Naive thymus-derived CD4-positive, alpha-beta T cell (primary cell): ENCODE data around the gene PBX4. TPM values are rescaled to one million over a fixed set of nuclear protein-coding genes. Genes with fewer than 3 reads are reported as not detected.
A peak's percentile ranks its signal among the peaks of the same experiment; 100 is the strongest.

Experiments
- ATAC-seq: fragments of 150-1000 bp; cut with Tn5 transposase; 2 replicates; pipeline ENCODE4 v1.10.0; 2021; ENCODE audit warnings: mild to moderate bottlenecking, moderate library complexity
- CTCF ChIA-PET: fragments of 350-600 bp; sonication (Branson Sonifier 250); formaldehyde crosslinking; loops from one replicate; lab custom pipeline; 2021; ENCODE audit warnings: antibody characterized with exemption; lab: Charles Lee
- POLR2A ChIA-PET: fragments of 350-600 bp; sonication (Branson Sonifier 250); formaldehyde crosslinking; loops from one replicate; lab custom pipeline; 2021; ENCODE audit warnings: antibody characterized with exemption, inconsistent platforms; lab: Charles Lee
- DNase-seq, 9 donors: peaks; one replicate each; pipeline versions ENCODE4 v3.0.0 to v3.0.0-alpha.2; 2020 to 2022; ENCODE audit warnings: mixed read lengths in 1 of 9
- H3K27ac ChIP-seq: one replicate; pipeline ENCODE4 v1.7.0; 2013; ENCODE audit warnings: mild to moderate bottlenecking, low read depth, low read length, moderate library complexity
- H3K27me3 ChIP-seq, 2 donors: one replicate each; pipeline ENCODE4 v1.7.0; 2013; ENCODE audit warnings: low read length in 2 of 2, mild to moderate bottlenecking in 2 of 2, moderate library complexity in 2 of 2; ENCODE audit not compliant: control insufficient read depth in 2 of 2, insufficient read depth in 2 of 2
- H3K36me3 ChIP-seq, 3 experiments: 1 replicate in 2 of 3; 2 replicates in 1 of 3; pipeline ENCODE4 v1.7.0; 2013; ENCODE audit warnings: low read length in 3 of 3, mild to moderate bottlenecking in 3 of 3, moderate library complexity in 1 of 3; ENCODE audit not compliant: insufficient read depth in 3 of 3, control insufficient read depth in 2 of 3
- H3K4me1 ChIP-seq, 2 donors: one replicate each; pipeline ENCODE4 v1.7.0; 2013; ENCODE audit warnings: low read length in 2 of 2, mild to moderate bottlenecking in 2 of 2, moderate library complexity in 1 of 2; ENCODE audit not compliant: control insufficient read depth in 2 of 2, insufficient read depth in 2 of 2
- H3K4me3 ChIP-seq: 2 replicates; pipeline ENCODE4 v1.7.0; 2013; ENCODE audit warnings: mild to moderate bottlenecking, low read length
- H3K9me3 ChIP-seq, 3 experiments: 1 replicate in 2 of 3; 2 replicates in 1 of 3; pipeline ENCODE4 v1.7.0; 2013; ENCODE audit warnings: low read length in 3 of 3; ENCODE audit not compliant: control insufficient read depth in 2 of 3
- H3K27ac Mint-ChIP-seq, 9 donors: one replicate each; pipeline ENCODE4 v1.8.0; 2020 to 2022; ENCODE audit warnings: mixed read lengths in 9 of 9, mild to moderate bottlenecking in 8 of 9, moderate library complexity in 5 of 9, inconsistent platforms in 2 of 9
- H3K27me3 Mint-ChIP-seq, 5 donors: one replicate each; pipeline ENCODE4 v1.8.0; 2021 to 2022; ENCODE audit warnings: mixed read lengths in 5 of 5, mild to moderate bottlenecking in 1 of 5
- H3K36me3 Mint-ChIP-seq, 5 donors: one replicate each; pipeline ENCODE4 v1.8.0; 2020 to 2022; ENCODE audit warnings: mixed read lengths in 5 of 5, mild to moderate bottlenecking in 3 of 5, inconsistent platforms in 1 of 5
- H3K4me1 Mint-ChIP-seq, 7 donors: one replicate each; pipeline ENCODE4 v1.8.0; 2020 to 2022; ENCODE audit warnings: mixed read lengths in 7 of 7, mild to moderate bottlenecking in 3 of 7, inconsistent platforms in 1 of 7
- H3K4me3 Mint-ChIP-seq, 10 donors: one replicate each; pipeline ENCODE4 v1.8.0; 2020 to 2022; ENCODE audit warnings: mild to moderate bottlenecking in 10 of 10, mixed read lengths in 10 of 10, moderate library complexity in 6 of 10, inconsistent platforms in 2 of 10
- H3K9me3 Mint-ChIP-seq, 11 donors: one replicate each; pipeline ENCODE4 v1.8.0; 2020 to 2022; ENCODE audit warnings: mixed read lengths in 11 of 11, mild to moderate bottlenecking in 4 of 11, inconsistent platforms in 1 of 11, moderate library complexity in 1 of 11
- intact Hi-C, 2 donors: fragments of 100-400 bp; cut with micrococcal nuclease; formaldehyde crosslinking; loops; one replicate each; pipeline ENCODE4 v1.15.1; 2023
- polyA plus RNA-seq, 2 donors: library from polyadenylated mRNA; unstranded; fragments of 300-500 nt; fragmentation: Illumina TruSeq; gene quantifications; one replicate each; pipeline ENCODE4 v1.2.3, GENCODE V29; 2021
- total RNA-seq, 6 experiments: library from RNA in 5 of 6; stranded (reverse) in 5 of 6; gene quantifications; 1 replicate in 5 of 6; 2 replicates in 1 of 6; pipeline ENCODE4 v1.2.3 and lab custom pipeline; 2021 to 2026

PBX4 gene
- total and polyA plus RNA-seq, 7 experiments from 2014 or later: 3.8 to 42.7 (median 30.9) TPM

DNA sequence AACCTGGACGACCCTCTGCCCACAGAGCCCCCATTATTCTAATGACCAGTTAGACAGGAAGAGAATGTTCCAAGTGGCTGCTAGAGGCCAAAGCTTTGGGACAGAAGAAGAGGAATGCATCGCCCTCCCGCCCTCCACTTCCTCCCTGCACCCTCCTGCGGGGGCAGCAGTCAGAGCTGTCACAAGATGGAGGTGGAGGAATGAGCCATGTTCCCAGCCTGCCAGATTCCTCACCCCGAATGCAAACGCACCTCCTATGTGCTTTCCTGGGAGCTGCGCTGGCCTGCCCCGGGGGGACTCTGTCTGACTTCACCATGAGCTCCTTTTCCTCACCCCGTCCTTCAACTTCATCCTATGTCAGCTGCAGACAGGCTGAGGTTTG is 88.1 kb downstream of the PBX4 start:
- POLR2A ChIA-PET: interaction anchor here (1.7 kb wide), 1 partner anchor 24 kb away, joined by 11 read pairs; no protein-coding TSS in a partner anchor
- Histone ChIP-seq H3K27ac (no peak overlapping the region), H3K27me3 (no peaks in the 10 kb centered on the region), H3K36me3 (peaks cover 0 to 38% (median 3%) of the 10 kb centered on the region in 3 experiments), H3K4me1 (peaks cover 3 to 9% of the 10 kb centered on the region in 2 donors), H3K9me3 (no peaks in the 10 kb centered on the region), H3K4me3 (no peak overlapping the region)
- Mint-ChIP-seq H3K27ac (peak overlapping the region in 5 of 9 donors; percentile 21 to 68 (median 41)), H3K27me3 (no peaks in the 10 kb centered on the region), H3K36me3 (peaks cover 0 to 4% (median 0%) of the 10 kb centered on the region in 5 donors), H3K4me1 (peaks cover 8 to 17% (median 16%) of the 10 kb centered on the region in 7 donors), H3K9me3 (peaks cover 0 to 4% (median 0%) of the 10 kb centered on the region in 11 donors), H3K4me3 (no peak overlapping the region)
- intact Hi-C loops: loop anchor here in 1 of 2 donors (5.0 kb wide), 1 partner anchor 97 kb away; the partner anchor contains the start of gene LPAR2
- no peak for ATAC-seq
- DNase-seq: no peak
- CTCF ChIA-PET: interaction anchor here (2.4 to 3.1 kb wide), 3 partner anchors 24 to 138 kb away, joined by 7 to 25 read pairs (median 24); partner anchors contain the start of genes GMIP and ZNF101

DNA sequence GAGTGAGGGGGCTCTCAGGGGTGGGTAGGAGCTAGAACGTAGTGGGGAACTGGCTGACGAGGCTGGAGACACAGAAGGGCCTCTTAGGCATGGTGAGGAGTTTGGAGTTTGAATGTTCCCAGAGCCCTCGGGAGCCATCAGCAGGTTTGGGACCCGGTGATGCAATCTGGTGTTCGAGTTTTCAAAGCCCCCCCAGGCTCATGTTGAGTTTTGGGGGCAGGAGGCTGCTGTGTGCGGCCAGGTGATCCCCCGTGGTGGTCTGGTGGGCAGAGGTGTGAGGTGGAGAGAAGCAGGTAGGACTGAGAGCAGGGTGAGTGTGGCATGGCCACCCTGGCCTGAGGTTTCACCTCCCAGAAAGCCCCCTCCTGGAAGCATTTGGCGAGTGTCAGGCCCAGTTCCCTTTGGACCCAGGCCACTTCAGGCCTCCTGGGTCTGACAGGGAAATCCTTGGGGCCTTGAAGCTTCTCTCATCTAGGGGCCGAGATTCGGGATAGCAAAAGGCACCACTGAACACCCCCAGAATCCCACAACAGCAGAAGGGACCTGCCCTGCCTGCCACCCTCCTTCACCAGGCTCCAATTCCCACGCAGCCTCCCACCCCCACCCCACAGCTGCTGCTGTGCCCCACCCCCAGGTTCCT is 88.6 kb downstream of the PBX4 start:
- DNase-seq (no peak), ATAC-seq (no peak)
- peaks cover 3 to 9% of the 10 kb centered on the region in 2 donors for H3K4me1 ChIP-seq
- intact Hi-C loops: loop anchor here in 1 of 2 donors (5.0 kb wide), 1 partner anchor 97 kb away; the partner anchor contains the start of gene LPAR2
- Mint-ChIP-seq H3K9me3 (peaks cover 0 to 4% (median 0%) of the 10 kb centered on the region in 11 donors), H3K4me3 (no peak overlapping the region), H3K4me1 (peaks cover 8 to 17% (median 16%) of the 10 kb centered on the region in 7 donors), H3K36me3 (peaks cover 0 to 4% (median 0%) of the 10 kb centered on the region in 5 donors), H3K27me3 (no peaks in the 10 kb centered on the region), H3K27ac (peak overlapping the region in 2 of 9 donors; percentile 21 to 52)
- H3K27ac ChIP-seq: no peak overlapping the region
- no peak overlapping the region for H3K4me3 ChIP-seq
- no peaks in the 10 kb centered on the region for H3K9me3 ChIP-seq
- H3K27me3 ChIP-seq: no peaks in the 10 kb centered on the region
- peaks cover 0 to 41% (median 3%) of the 10 kb centered on the region in 3 experiments for H3K36me3 ChIP-seq
- POLR2A ChIA-PET: interaction anchor here (1.3 to 1.4 kb wide), 2 partner anchors 14 to 114 kb away, joined by 3 read pairs; partner anchors contain the start of genes GMIP and NDUFA13
- CTCF ChIA-PET: interaction anchor here (0.5 to 1.3 kb wide), 2 partner anchors 114 to 1846 kb away, joined by 3 to 4 read pairs; no protein-coding TSS in a partner anchor

DNA sequence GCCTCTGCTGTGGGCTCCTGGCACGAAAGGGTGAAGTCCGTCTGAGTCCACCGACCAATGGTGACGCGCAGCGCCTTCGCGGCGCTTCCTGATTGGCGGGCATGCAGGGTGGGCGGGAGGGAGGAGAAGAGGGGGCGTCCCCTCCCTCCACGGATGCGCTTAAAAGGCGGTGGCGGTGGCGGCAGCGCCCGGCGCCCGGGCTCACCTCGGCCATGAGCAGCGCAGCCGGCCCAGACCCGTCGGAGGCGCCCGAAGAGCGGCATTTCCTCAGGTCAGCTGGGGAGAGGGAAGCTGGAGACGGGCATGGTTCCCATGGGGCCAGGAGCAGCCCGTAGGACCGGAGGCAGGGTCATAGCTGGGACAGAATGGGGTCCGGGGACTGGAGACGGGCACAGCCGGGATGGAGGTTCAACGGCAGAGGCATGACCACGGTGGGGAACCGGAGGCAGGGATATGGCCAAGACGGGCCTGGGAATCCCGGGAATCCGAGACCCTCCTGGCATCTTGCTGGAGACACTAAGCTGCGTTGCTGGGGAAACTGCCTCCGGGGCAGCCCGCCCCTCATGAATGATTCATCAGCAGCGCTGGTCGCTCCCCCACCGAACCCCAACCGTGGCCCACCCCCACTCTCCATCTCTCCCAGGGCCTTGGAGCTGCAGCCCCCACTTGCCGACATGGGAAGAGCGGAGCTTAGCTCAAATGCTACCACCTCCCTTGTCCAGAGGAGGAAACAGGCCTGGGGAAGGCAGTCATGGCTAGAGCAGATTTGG is 89.6 kb downstream of the PBX4 start, which contains the start of gene YJEFN3:
YJEFN3 (plus strand) TSS at position 191 of the 770 bp plus-strand sequence; CDS start at position 213, 22 bp downstream.
- Mint-ChIP-seq H3K9me3 (no peaks in the 10 kb centered on the region), H3K36me3 (peaks cover 0 to 4% (median 0%) of the 10 kb centered on the region in 5 donors), H3K4me3 (no peak within 1 kb of the TSS), H3K27ac (peak within 1 kb of the TSS in 3 of 9 donors; percentile 14 to 78 (median 52)), H3K27me3 (no peaks in the 10 kb centered on the region), H3K4me1 (peaks cover 8 to 12% (median 10%) of the 10 kb centered on the region in 7 donors)
- POLR2A ChIA-PET: interaction anchor here (1.3 to 1.4 kb wide), 2 partner anchors 13 to 115 kb away, joined by 3 read pairs; partner anchors contain the start of genes GMIP and NDUFA13
- Histone ChIP-seq H3K9me3 (no peaks in the 10 kb centered on the region), H3K36me3 (peaks cover 0 to 49% (median 3%) of the 10 kb centered on the region in 3 experiments), H3K4me1 (peaks cover 3 to 9% of the 10 kb centered on the region in 2 donors), H3K27ac (no peak within 1 kb of the TSS), H3K27me3 (no peaks in the 10 kb centered on the region), H3K4me3 (no peak within 1 kb of the TSS)
- CTCF ChIA-PET: interaction anchor here (1.3 kb wide), 1 partner anchor 115 kb away, joined by 4 read pairs; no protein-coding TSS in a partner anchor
- intact Hi-C loops: no loop called here
- no peak for ATAC-seq
- DNase-seq: no peak

DNA sequence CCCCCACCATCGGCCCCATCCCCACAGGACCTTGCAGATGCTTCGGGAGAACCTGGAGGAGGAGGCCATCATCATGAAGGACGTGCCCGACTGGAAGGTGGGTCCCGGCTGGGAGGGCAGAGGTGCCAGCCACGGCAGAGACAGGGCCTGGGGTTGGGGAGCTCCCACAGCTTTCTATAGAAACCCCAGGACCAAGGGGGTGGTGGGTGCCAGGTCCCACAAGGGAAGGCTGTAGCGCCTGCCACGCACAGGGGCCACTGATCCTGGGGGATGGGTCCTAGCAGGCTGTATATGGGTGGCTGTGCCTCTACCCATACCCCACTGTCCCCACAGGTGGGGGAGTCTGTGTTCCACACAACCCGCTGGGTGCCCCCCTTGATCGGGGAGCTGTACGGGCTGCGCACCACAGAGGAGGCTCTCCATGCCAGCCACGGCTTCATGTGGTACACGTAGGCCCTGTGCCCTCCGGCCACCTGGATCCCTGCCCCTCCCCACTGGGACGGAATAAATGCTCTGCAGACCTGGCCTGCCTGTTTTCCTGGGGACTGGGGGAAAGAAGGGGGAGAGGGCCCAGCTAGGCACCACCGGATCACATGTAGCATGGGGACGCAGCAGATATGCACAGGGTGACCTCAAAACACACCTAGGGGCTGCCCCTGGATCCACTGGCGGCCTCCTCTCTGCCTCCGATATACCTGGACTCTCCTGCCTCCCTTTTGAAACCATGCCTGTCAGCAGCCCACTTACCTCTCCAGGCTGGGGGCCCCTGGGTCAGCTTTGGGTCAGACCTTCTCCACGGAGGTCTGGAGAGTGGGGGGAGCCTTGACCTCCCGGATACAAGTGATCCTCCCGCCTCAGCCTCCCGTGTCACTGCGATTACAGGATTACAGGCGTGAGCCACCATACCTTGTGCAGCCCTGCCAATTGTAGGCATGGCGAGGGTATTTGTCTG is 90.5 kb downstream of the PBX4 start:
- H3K36me3 Mint-ChIP-seq: peaks cover 0 to 4% (median 2%) of the 10 kb centered on the region in 5 donors
- no peaks in the 10 kb centered on the region for H3K27me3 Mint-ChIP-seq
- no peaks in the 10 kb centered on the region for H3K9me3 Mint-ChIP-seq
- intact Hi-C loops: no loop called here
- ATAC-seq: no peak
- Histone ChIP-seq H3K4me1 (peaks cover 3 to 9% of the 10 kb centered on the region in 2 donors), H3K9me3 (no peaks in the 10 kb centered on the region), H3K27ac (no peak overlapping the region), H3K36me3 (peaks cover 0 to 53% (median 3%) of the 10 kb centered on the region in 3 experiments), H3K27me3 (no peaks in the 10 kb centered on the region), H3K4me3 (no peak overlapping the region)
- peaks cover 5 to 10% (median 9%) of the 10 kb centered on the region in 7 donors for H3K4me1 Mint-ChIP-seq
- no peak overlapping the region for H3K4me3 Mint-ChIP-seq
- H3K27ac Mint-ChIP-seq: peak overlapping the region in 1 of 9 donors; percentile 14
- no peak for DNase-seq
- CTCF ChIA-PET: interaction anchor here (1.3 kb wide), 1 partner anchor 116 kb away, joined by 4 read pairs; no protein-coding TSS in a partner anchor
- POLR2A ChIA-PET: no interaction called here

DNA sequence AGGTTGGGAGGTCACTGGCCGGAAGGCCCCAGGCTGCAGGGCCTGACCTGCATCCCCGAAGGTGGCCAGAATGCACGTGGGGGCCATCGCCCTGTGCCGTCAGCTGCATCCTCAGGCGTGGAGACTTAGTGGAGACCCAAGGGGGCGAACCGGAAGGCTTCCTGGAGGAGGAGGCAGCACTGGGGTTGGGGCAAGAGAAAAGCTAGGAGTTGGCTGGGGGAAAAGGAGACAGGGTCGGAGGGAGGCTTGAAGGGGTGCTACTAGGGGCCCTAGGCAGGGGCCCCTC is 91.2 kb downstream of the PBX4 start:
- Histone ChIP-seq H3K27me3 (no peaks in the 10 kb centered on the region), H3K4me1 (peaks cover 3 to 5% of the 10 kb centered on the region in 2 donors), H3K27ac (no peak overlapping the region), H3K4me3 (no peak overlapping the region), H3K9me3 (no peaks in the 10 kb centered on the region), H3K36me3 (peaks cover 0 to 53% (median 3%) of the 10 kb centered on the region in 3 experiments)
- DNase-seq: no peak
- intact Hi-C loops: no loop called here
- Mint-ChIP-seq H3K4me3 (no peak overlapping the region), H3K9me3 (no peaks in the 10 kb centered on the region), H3K27ac (no peak overlapping the region), H3K4me1 (peaks cover 4 to 12% (median 10%) of the 10 kb centered on the region in 7 donors), H3K36me3 (peaks cover 0 to 8% (median 5%) of the 10 kb centered on the region in 5 donors), H3K27me3 (no peaks in the 10 kb centered on the region)
- CTCF ChIA-PET: no interaction called here
- no peak for ATAC-seq
- POLR2A ChIA-PET: no interaction called here
